Stimulated activated CD8-positive, alpha-beta memory T cell treated with anti-CD3 and anti-CD28 coated beads, Interleukin-12 subunit alpha, Interleukin-12 subunit beta, amount 100 ng/mL, for 4 hours (primary cell): ENCODE measurements around the gene COL2A1.

Experiments
- DNase-seq: peaks from one replicate; pipeline ENCODE4 v3.0.0-alpha.2; 2020; ENCODE audit warnings: low read depth

Gene COL2A1

DNA sequence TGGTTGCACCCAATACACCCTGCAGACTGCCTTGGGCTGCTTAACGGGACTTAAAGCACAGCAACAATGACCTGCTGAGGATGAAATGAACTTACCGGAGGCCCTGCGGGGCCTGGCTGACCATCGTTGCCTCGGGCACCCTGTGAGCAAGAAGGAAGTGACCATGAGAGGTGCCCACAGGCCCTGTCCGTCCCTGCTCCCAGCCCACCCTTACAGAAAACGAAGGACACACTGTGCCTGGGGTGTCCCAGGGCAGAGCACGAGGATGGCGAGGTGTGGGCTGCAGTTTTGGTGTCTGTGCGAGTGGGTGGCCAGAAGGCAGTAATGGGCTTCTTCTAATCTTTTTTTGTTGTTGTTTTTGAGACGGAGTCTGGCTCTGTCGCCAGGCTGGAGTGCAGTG, 14.6 kb downstream of the COL2A1 start:
- no peak for DNase-seq

GRCh38 chr12:47989023-47989417, 15.3 kb downstream of the COL2A1 start:
- no peak for DNase-seq

DNA sequence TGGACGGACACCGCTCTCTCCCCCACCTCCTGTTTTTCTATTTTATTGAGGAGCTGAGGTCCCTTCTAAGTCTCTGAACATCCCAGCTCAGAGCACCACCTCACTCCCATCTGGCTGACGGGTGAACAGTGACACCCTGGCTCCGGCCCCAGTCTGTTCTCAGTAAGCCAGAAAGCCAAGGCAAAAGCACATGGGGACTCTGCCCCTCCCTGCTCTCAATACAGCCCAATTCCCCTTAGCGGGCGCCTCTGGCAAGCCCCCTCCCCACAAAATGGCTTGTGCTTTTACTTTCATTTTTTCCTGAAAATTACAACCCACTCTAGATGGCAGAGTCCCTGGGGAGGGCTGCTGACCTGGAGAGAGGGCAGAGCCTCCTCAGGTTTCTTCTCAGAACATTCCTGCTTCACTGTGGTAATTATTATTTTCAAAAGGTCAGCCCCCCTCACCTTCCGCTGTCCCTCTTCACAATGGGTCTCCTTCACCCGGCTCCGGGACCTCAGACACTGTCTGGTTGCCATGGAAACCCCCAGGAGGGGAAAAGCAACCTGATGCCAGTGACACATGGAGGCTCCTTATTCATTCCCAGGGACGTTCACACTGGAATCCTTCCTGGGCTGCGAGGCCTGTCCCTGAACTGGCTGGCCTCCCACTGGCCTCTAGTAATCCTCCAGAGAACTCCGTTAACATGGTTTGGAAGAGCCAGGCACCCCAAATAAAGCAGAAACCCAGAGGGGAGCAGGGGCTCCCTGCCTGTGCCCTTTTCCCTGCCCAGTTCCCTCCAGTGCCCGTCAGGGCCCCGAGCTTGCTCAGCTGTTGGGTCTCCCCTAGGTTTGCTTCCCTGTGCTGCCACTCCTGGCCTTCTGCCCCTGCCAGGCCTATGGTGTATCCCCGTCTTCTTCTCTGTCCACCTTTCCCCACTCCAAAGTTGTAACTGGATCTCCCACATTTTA, 15.9 kb downstream of the COL2A1 start:
- no peak for DNase-seq

- no peak for DNase-seq
Measured at GRCh38 chr12:47987411-47988072, 16.7 kb downstream of the COL2A1 start.

- DNase-seq, result no peak
Measured at GRCh38 chr12:47986832-47987231, 17.4 kb downstream of the COL2A1 start.

- DNase-seq, result no peak
Measured at GRCh38 chr12:47986291-47986660, 18.0 kb downstream of the COL2A1 start.

DNA sequence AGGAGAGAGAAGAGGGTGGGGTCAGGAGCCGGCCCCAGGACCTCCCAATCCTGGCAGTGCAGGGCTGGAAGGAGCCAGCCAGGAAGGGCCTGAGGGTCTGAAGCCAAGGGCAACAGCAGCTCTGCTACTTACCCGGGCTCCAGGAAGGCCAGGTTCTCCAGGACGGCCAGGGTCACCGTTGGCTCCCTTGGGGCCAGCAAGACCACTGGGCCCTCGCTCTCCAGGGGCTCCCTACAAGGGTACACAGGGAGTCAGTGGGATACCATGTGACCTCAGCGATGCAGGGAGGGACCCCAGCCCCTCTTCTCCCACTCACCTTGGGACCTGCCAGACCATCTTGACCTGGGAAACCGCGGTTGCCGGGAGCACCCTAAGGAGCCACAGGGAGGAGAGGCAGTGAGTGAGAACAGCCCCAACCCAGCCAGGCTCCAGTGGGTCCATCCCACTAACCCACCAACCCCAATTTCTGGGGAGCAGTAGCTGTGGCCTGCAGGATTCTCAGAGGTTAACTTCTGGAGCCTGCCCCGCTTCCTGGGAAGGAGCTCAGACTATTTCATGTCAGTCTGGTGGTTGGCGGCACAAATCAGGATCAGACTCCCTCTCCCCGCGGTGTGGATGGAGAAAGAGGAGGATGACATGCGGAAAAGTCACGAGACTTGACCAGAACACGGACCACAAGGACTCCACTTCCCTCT, 18.5 kb downstream of the COL2A1 start:
- DNase-seq, result no peak

- no peak for DNase-seq
Measured at GRCh38 chr12:47984331-47984801, 19.9 kb downstream of the COL2A1 start.

- DNase-seq, result no peak
Measured at GRCh38 chr12:47983541-47984115, 20.6 kb downstream of the COL2A1 start.

GRCh38 chr12:47982770-47983169, 21.5 kb downstream of the COL2A1 start:
- DNase-seq, result no peak

GRCh38 chr12:47982311-47982710, 22.0 kb downstream of the COL2A1 start:
- no peak for DNase-seq

- no peak for DNase-seq
Measured at GRCh38 chr12:47981496-47982260, 22.6 kb downstream of the COL2A1 start.

DNA sequence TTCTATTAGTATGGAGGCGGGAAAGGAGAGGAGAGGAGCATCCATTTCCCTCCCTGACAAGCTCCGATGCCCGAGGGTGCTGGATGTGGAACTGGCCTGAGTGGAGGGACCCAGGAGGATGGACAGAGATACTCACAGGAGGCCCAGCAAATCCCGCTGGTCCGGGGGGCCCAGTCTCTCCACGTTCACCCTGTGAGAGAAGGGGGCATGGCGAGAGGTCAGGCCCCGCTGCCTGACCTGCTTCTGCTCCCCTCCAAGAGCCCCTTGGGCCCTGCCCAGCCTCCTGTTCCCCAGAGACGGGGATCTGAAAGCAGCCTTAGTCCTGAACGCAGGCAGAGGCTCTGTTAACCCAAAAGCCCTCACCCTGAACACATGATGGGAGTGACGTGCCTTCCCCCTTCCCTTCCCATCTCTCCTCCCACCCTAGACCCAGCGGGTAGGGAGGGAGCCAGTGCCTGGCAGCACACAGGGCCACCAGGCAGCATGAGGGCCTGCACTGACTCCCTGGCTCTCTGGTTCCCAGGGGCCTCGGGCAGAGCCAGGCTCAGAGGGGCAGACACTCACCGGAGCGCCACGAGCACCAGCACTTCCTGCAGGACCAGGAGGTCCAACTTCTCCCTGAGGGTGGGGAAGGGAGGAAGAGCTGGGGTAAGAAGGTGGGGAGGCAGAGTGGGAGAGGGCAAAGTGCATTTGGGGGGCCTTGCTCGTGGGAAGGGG, 23.3 kb downstream of the COL2A1 start:
- no peak for DNase-seq

- DNase-seq, result no peak
Measured at GRCh38 chr12:47980197-47980596, 24.1 kb downstream of the COL2A1 start.

- no peak for DNase-seq
Measured at GRCh38 chr12:47979686-47980085, 24.6 kb downstream of the COL2A1 start.

GRCh38 chr12:47979166-47979565, 25.1 kb downstream of the COL2A1 start:
- no peak for DNase-seq

DNA sequence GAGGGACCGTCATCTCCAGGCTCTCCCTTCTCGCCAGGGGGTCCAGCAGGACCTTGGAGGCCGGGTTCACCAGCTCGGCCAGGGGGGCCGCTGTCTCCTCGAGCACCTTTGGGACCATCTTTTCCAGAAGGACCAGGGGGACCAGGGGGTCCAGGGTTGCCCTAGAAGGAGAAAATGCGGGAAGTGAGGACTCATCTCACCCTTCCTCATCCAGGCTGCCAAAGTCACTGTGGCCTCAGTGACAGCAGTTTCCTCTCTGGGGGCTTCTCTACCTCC, 25.7 kb downstream of the COL2A1 start:
- no peak for DNase-seq

DNA sequence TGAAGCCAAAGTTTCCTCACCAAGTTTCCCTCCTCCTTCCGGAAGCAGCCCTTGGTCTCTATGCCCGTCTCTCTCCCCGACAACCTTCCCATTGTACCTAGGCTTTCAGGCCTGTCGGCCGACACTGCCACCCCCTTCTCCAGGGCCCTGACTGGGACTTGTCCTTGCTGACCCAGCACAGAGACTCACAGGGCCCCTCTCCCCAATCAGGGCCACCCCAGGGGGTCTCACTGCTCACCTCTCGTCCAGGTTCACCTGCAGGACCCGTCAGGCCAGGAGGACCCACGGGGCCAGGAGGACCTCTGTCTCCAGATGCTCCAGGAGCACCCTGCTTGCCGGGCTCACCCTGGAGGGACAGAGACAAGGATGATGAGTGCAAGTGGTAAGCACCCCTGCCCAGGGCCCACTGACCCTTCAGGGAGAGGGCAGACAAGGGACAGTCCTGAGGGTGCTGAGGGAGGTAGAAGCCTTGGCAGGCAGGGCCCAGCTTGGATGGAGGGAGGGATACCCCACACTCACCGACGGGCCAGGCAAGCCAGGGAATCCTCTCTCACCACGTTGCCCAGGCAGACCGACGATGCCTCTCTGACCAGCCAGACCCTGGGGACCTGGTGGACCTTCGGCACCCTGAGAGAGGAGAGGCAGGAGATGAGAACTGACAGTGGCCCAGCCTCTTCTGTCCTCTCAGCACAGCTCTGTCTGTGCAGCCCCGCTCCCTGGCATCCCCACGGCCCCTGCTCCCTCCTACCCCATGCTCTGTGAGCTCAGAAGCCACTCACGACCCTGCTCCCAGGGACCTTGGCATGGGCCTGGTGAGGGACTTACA, 26.3 kb downstream of the COL2A1 start:
- no peak for DNase-seq

GRCh38 chr12:47977046-47977771, 27.1 kb downstream of the COL2A1 start:
- DNase-seq, result no peak

DNA sequence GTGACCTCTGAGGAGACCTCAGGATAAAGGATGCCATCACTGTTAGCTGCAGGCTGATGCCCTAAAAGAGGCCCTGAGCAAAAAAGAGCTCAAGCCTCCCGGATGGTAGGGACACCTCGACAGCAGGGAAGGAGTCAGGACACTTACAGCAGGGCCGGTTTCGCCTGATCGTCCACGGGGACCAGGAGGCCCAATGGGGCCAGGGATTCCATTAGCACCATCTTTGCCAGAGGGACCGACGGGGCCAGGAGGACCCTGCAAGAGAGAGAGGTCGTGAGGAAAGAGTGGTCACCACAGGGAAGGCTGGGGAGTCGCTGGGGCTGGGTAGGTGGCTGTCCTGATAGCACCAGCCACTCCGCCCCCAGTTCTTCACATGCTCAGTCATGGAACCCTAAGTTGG, 28.5 kb downstream of the COL2A1 start:
- DNase-seq, result no peak
